Eye (tissue), 1 donor: ENCODE measurements around the gene HNRNPA1.
"Not testable (repeated sequence)": the region's sequence is repeated elsewhere in the genome, so short reads cannot be mapped to it uniquely, and the experiment has no call there.

Experiments
- DNase-seq: peaks from one replicate; pipeline ENCODE4 v3.0.0-alpha.2; 2015

The HNRNPA1 gene

GRCh38 chr12:54277823-54278276, 2.7 kb upstream of the HNRNPA1 start:
- no peak for DNase-seq

GRCh38 chr12:54279227-54279631, 1.3 kb upstream of the HNRNPA1 start:
- no peak for DNase-seq

GRCh38 chr12:54279632-54280467, 676 bp upstream of the HNRNPA1 start, which contains the start of gene CBX5:
Gene CBX5, minus strand, starts transcription at chr12:54280122. Its CDS starts 22,472 bp downstream, at chr12:54257650.
- peak; percentile 100 for DNase-seq

GRCh38 chr12:54281261-54281638, 724 bp downstream of the HNRNPA1 start:
- not testable (repeated sequence) for DNase-seq

- not testable (repeated sequence) for DNase-seq
Measured at GRCh38 chr12:54281694-54282093, 1.2 kb downstream of the HNRNPA1 start.

- DNase-seq, result no peak
Measured at GRCh38 chr12:54282949-54283593, 2.5 kb downstream of the HNRNPA1 start.

- DNase-seq, result not testable (repeated sequence)
Measured at GRCh38 chr12:54284070-54284780, 3.7 kb downstream of the HNRNPA1 start.

GRCh38 chr12:54285150-54286041, 4.9 kb downstream of the HNRNPA1 start:
- no peak for DNase-seq

GRCh38 chr12:54286042-54287030, 5.8 kb downstream of the HNRNPA1 start:
- DNase-seq, result no peak

- no peak for DNase-seq
Measured at GRCh38 chr12:54287261-54288157, 7.0 kb downstream of the HNRNPA1 start.

- DNase-seq, result no peak
Measured at GRCh38 chr12:54292083-54292930, 11.8 kb downstream of the HNRNPA1 start.

- DNase-seq, result no peak
Measured at GRCh38 chr12:54292931-54293241, 12.4 kb downstream of the HNRNPA1 start.

- DNase-seq, result peak; percentile 58
Measured at GRCh38 chr12:54294152-54294952, 13.8 kb downstream of the HNRNPA1 start.

GRCh38 chr12:54294953-54295566, 14.5 kb downstream of the HNRNPA1 start:
- no peak for DNase-seq

GRCh38 chr12:54296393-54297099, 16.0 kb downstream of the HNRNPA1 start:
- no peak for DNase-seq

- DNase-seq, result no peak
Measured at GRCh38 chr12:54298904-54299303, 18.4 kb downstream of the HNRNPA1 start.
